OCI-LY1 (cell line): ENCODE measurements around the gene PTPRD.

Experiments
- H2AFZ ChIP-seq: fragments of 200-600 bp; sonication (generic), shearing (Covaris generic); 2 replicates; pipeline ENCODE4 v1.6.0; 2014; ENCODE audit warnings: antibody characterized with exemption, mild to moderate bottlenecking, low read length
- H3F3A ChIP-seq: fragments of 200-600 bp; sonication (generic), shearing (Covaris generic); 2 replicates; pipeline ENCODE4 v1.6.0; 2014; ENCODE audit warnings: mild to moderate bottlenecking, antibody characterized with exemption, low read length, moderate library complexity; ENCODE audit not compliant: insufficient read depth
- H3K27ac ChIP-seq: fragments of 200-600 bp; sonication (generic); 2 replicates; pipeline ENCODE4 v1.5.1; 2014; ENCODE audit warnings: low read length, mixed run types, mild to moderate bottlenecking, low read depth; ENCODE audit not compliant: poor library complexity, severe bottlenecking
- H3K27me3 ChIP-seq: fragments of 200-600 bp; sonication (generic); 2 replicates; pipeline ENCODE4 v1.6.0; 2014; ENCODE audit warnings: antibody characterized with exemption, mild to moderate bottlenecking, low read length, moderate library complexity; ENCODE audit not compliant: insufficient read depth
- H3K36me3 ChIP-seq: fragments of 200-600 bp; sonication (generic); 2 replicates; pipeline ENCODE4 v1.6.1; 2014; ENCODE audit warnings: mild to moderate bottlenecking, antibody characterized with exemption, low read length, moderate library complexity, mixed read lengths; ENCODE audit not compliant: insufficient read depth
- H3K4me1 ChIP-seq: fragments of 200-600 bp; sonication (generic); 2 replicates; pipeline ENCODE4 v1.5.1; 2014; ENCODE audit warnings: mild to moderate bottlenecking, low read length, moderate library complexity; ENCODE audit not compliant: insufficient read depth, severe bottlenecking
- H3K4me2 ChIP-seq: fragments of 200-600 bp; sonication (generic), shearing (Covaris generic); 2 replicates; pipeline ENCODE4 v1.6.1; 2014; ENCODE audit warnings: low read length
- H3K4me3 ChIP-seq: fragments of 200-600 bp; sonication (generic); 2 replicates; pipeline ENCODE4 v1.5.1; 2014; ENCODE audit warnings: low read length, low read depth, mild to moderate bottlenecking, mixed read lengths; ENCODE audit not compliant: poor library complexity, severe bottlenecking
- H3K79me2 ChIP-seq: fragments of 200-600 bp; shearing (Covaris generic); 2 replicates; pipeline ENCODE4 v1.6.1; 2016; ENCODE audit warnings: mixed run types, low read length, mixed read lengths; ENCODE audit not compliant: insufficient read depth
- H3K9ac ChIP-seq: fragments of 200-600 bp; sonication (generic), shearing (Covaris generic); 2 replicates; pipeline ENCODE4 v1.6.1; 2014; ENCODE audit warnings: mild to moderate bottlenecking, low read length, mixed read lengths
- H3K9me2 ChIP-seq: fragments of 200-600 bp; sonication (generic), shearing (Covaris generic); 2 replicates; pipeline ENCODE4 v1.6.1; 2014; ENCODE audit warnings: low read depth, mild to moderate bottlenecking, low read length, mixed read lengths
- H3K9me3 ChIP-seq: fragments of 200-600 bp; shearing (Covaris generic); 2 replicates; pipeline ENCODE4 v1.6.1; 2014; ENCODE audit warnings: low read length, mixed read lengths
- H4K20me1 ChIP-seq: fragments of 200-600 bp; sonication (generic), shearing (Covaris generic); 2 replicates; pipeline ENCODE4 v1.6.0; 2016; ENCODE audit warnings: mild to moderate bottlenecking, low read length; ENCODE audit not compliant: insufficient read depth
- CTCF ChIP-seq: fragments of 200-600 bp; sonication (generic), shearing (Covaris generic); IDR thresholded peaks from 2 replicates; pipeline ENCODE4 v1.5.1; 2017; ENCODE audit warnings: mild to moderate bottlenecking, antibody characterized with exemption, low read length, moderate library complexity, mixed read lengths
- EZH2 ChIP-seq: fragments of 200-600 bp; sonication (generic), shearing (Covaris generic); IDR thresholded peaks from 2 replicates; pipeline ENCODE4 v1.8.0; 2017; ENCODE audit warnings: borderline replicate concordance, mixed run types, mild to moderate bottlenecking, antibody characterized with exemption, low read length, moderate library complexity, mixed read lengths

Gene PTPRD

DNA sequence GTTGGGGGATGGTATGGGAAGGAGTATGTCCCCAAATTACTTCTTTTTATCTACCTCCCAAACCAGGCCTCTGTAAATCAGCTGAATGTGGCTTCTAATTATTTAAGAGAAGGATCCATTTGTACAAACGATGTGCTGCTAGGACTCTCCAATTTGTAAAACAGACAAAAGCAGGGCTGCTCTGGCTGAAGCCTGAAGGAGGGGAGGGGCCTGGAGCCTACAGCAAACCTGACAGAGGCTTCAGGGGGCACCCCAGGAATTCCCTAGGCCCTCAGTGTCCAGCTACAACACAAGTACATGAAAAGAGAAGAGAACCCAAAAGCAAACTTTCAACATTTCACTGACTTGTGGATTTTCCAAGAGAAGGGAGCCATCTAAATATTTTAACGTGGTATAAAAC, 1873.9 kb downstream of the PTPRD start:
- no peaks in the 10 kb centered on the region for H3K9me3 ChIP-seq
- H3K4me3 ChIP-seq, result no peak overlapping the region
- no peaks in the 10 kb centered on the region for H3K36me3 ChIP-seq
- H3K27ac ChIP-seq, result no peak overlapping the region
- H3K27me3 ChIP-seq, result no peaks in the 10 kb centered on the region
- H2AFZ ChIP-seq, result no peak overlapping the region
- no peak overlapping the region for H3K9ac ChIP-seq
- no peak overlapping the region for H3K4me2 ChIP-seq
- no peaks in the 10 kb centered on the region for H3K4me1 ChIP-seq
- no peak for TF ChIP-seq CTCF
- no peak for TF ChIP-seq EZH2
- H4K20me1 ChIP-seq, result no peaks in the 10 kb centered on the region
- H3F3A ChIP-seq, result no peaks in the 10 kb centered on the region
- H3K79me2 ChIP-seq, result no peaks in the 10 kb centered on the region
- no peaks in the 10 kb centered on the region for H3K9me2 ChIP-seq

GRCh38 chr9:8736805-8737204, 1876.0 kb downstream of the PTPRD start:
- H3K4me2 ChIP-seq, result no peak overlapping the region
- H3K27ac ChIP-seq, result no peak overlapping the region
- H3K36me3 ChIP-seq, result no peaks in the 10 kb centered on the region
- H3K9me3 ChIP-seq, result no peaks in the 10 kb centered on the region
- H3K4me1 ChIP-seq, result no peaks in the 10 kb centered on the region
- no peak overlapping the region for H3K9ac ChIP-seq
- H3K27me3 ChIP-seq, result no peaks in the 10 kb centered on the region
- H3F3A ChIP-seq, result no peaks in the 10 kb centered on the region
- no peaks in the 10 kb centered on the region for H4K20me1 ChIP-seq
- H3K9me2 ChIP-seq, result no peaks in the 10 kb centered on the region
- no peaks in the 10 kb centered on the region for H3K79me2 ChIP-seq
- TF ChIP-seq EZH2 (no peak), CTCF (no peak)
- no peak overlapping the region for H2AFZ ChIP-seq
- H3K4me3 ChIP-seq, result no peak overlapping the region

- no peak for TF ChIP-seq CTCF
- TF ChIP-seq EZH2, result no peak
- Histone ChIP-seq H3K9me2 (no peaks in the 10 kb centered on the region), H4K20me1 (no peaks in the 10 kb centered on the region), H3K27me3 (no peaks in the 10 kb centered on the region), H2AFZ (no peak overlapping the region), H3K4me2 (no peak overlapping the region), H3K36me3 (no peaks in the 10 kb centered on the region), H3K4me1 (no peaks in the 10 kb centered on the region), H3K27ac (no peak overlapping the region), H3K4me3 (no peak overlapping the region), H3K9ac (no peak overlapping the region), H3K9me3 (no peaks in the 10 kb centered on the region), H3F3A (no peaks in the 10 kb centered on the region), H3K79me2 (no peaks in the 10 kb centered on the region)
Observed at GRCh38 chr9:8734760-8735159, 1878.0 kb downstream of the PTPRD start.
